Measurements from ENCODE around the gene EZH2. TPM values are rescaled to one million over a fixed set of nuclear protein-coding genes. Genes with fewer than 3 reads are reported as not detected.

The EZH2 gene
- total and polyA plus RNA-seq, 2 experiments from 2014 or later: 10.7 to 11.7 TPM

GRCh38 chr7:148871551-148871950, 12.5 kb downstream of the EZH2 start:
- no peak overlapping the region for H2AFZ ChIP-seq
- over 99% methylated on average over 5 of the region's 5 CpGs for WGBS (ENCODE audit: low lambda C conversion rate, missing lambda C conversion rate)
- peaks cover 2% of the 10 kb centered on the region for H4K20me1 ChIP-seq (ENCODE audit: insufficient read depth, poor library complexity, severe bottlenecking)
- TF ChIP-seq EZH2 (IDR thresholded peaks at IDR 0.05; ENCODE audit: borderline replicate concordance): no peak
- TF ChIP-seq, protein P1, sequence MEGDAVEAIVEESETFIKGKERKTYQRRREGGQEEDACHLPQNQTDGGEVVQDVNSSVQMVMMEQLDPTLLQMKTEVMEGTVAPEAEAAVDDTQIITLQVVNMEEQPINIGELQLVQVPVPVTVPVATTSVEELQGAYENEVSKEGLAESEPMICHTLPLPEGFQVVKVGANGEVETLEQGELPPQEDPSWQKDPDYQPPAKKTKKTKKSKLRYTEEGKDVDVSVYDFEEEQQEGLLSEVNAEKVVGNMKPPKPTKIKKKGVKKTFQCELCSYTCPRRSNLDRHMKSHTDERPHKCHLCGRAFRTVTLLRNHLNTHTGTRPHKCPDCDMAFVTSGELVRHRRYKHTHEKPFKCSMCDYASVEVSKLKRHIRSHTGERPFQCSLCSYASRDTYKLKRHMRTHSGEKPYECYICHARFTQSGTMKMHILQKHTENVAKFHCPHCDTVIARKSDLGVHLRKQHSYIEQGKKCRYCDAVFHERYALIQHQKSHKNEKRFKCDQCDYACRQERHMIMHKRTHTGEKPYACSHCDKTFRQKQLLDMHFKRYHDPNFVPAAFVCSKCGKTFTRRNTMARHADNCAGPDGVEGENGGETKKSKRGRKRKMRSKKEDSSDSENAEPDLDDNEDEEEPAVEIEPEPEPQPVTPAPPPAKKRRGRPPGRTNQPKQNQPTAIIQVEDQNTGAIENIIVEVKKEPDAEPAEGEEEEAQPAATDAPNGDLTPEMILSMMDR (IDR thresholded peaks at IDR 0.05; ENCODE audit: poor library complexity): no peak
- no peaks in the 10 kb centered on the region for H3K27me3 ChIP-seq
- no peak for DNase-seq (ENCODE audit: low spot score)
- H3K36me3 ChIP-seq (replicated peaks; ENCODE audit: insufficient read depth, low read depth): no peaks in the 10 kb centered on the region
- no peak overlapping the region for H3K27ac ChIP-seq
- no peak overlapping the region for H3K4me2 ChIP-seq
- H3K4me3 ChIP-seq: no peak overlapping the region
- no peaks in the 10 kb centered on the region for H3K9me2 ChIP-seq (replicated peaks; ENCODE audit: insufficient read depth)
- no peaks in the 10 kb centered on the region for H3K9me3 ChIP-seq (ENCODE audit: low read depth)
- H3K79me2 ChIP-seq: peaks cover 96% of the 10 kb centered on the region
- H3K4me1 ChIP-seq (ENCODE audit: insufficient read depth): no peaks in the 10 kb centered on the region

GRCh38 chr7:148871030-148871429, 13.1 kb downstream of the EZH2 start:
- Histone ChIP-seq H3K4me3 (no peak overlapping the region), H3K4me1 (ENCODE audit: insufficient read depth) (no peaks in the 10 kb centered on the region), H3K27me3 (no peaks in the 10 kb centered on the region), H3K79me2 (peaks cover 96% of the 10 kb centered on the region), H4K20me1 (ENCODE audit: insufficient read depth, poor library complexity, severe bottlenecking) (peaks cover 2% of the 10 kb centered on the region), H3K4me2 (no peak overlapping the region), H2AFZ (no peak overlapping the region), H3K9me3 (ENCODE audit: low read depth) (no peaks in the 10 kb centered on the region), H3K9me2 (replicated peaks; ENCODE audit: insufficient read depth) (no peaks in the 10 kb centered on the region), H3K36me3 (replicated peaks; ENCODE audit: insufficient read depth, low read depth) (no peaks in the 10 kb centered on the region), H3K27ac (no peak overlapping the region)
- 98% methylated on average over 3 of the region's 3 CpGs for WGBS (ENCODE audit: low lambda C conversion rate, missing lambda C conversion rate)
- no peak for DNase-seq (ENCODE audit: low spot score)
- TF ChIP-seq EZH2 (IDR thresholded peaks at IDR 0.05; ENCODE audit: borderline replicate concordance) (no peak), EZH2phosphoT487 (IDR thresholded peaks at IDR 0.05; ENCODE audit: low read depth, severe bottlenecking, unreplicated experiment) (no peak)
- TF ChIP-seq, protein P1 (IDR thresholded peaks at IDR 0.05; ENCODE audit: poor library complexity): no peak

- H3K4me3 ChIP-seq: no peak overlapping the region
- DNase-seq (ENCODE audit: low spot score): no peak
- no peaks in the 10 kb centered on the region for H3K27me3 ChIP-seq
- H2AFZ ChIP-seq: no peak overlapping the region
- no peaks in the 10 kb centered on the region for H4K20me1 ChIP-seq (ENCODE audit: insufficient read depth, poor library complexity, severe bottlenecking)
- no peaks in the 10 kb centered on the region for H3K9me2 ChIP-seq (replicated peaks; ENCODE audit: insufficient read depth)
- H3K4me2 ChIP-seq: no peak overlapping the region
- H3K4me1 ChIP-seq (ENCODE audit: insufficient read depth): no peaks in the 10 kb centered on the region
- 73% methylated on average over 5 of the region's 5 CpGs for WGBS (ENCODE audit: low lambda C conversion rate, missing lambda C conversion rate)
- peaks cover 94% of the 10 kb centered on the region for H3K79me2 ChIP-seq
- H3K27ac ChIP-seq: no peak overlapping the region
- TF ChIP-seq EZH2phosphoT487 (IDR thresholded peaks at IDR 0.05; ENCODE audit: low read depth, severe bottlenecking, unreplicated experiment): no peak
- TF ChIP-seq, protein P1 (IDR thresholded peaks at IDR 0.05; ENCODE audit: poor library complexity): no peak
- no peak for TF ChIP-seq EZH2 (IDR thresholded peaks at IDR 0.05; ENCODE audit: borderline replicate concordance)
- H3K9me3 ChIP-seq (ENCODE audit: low read depth): no peaks in the 10 kb centered on the region
- H3K36me3 ChIP-seq (replicated peaks; ENCODE audit: insufficient read depth, low read depth): no peaks in the 10 kb centered on the region
Measured at GRCh38 chr7:148868378-148868674, 15.8 kb downstream of the EZH2 start.

Data from hepatocyte (in vitro differentiated cells).